Trophoblast cell (in vitro differentiated cells and primary cell): ENCODE data around the gene ARHGAP4.
A peak's percentile ranks its signal among the peaks of the same experiment; 100 is the strongest.

Experiments used
- DNase-seq, 2 donors: peaks; one replicate each; pipeline ENCODE4 v3.0.0-alpha.2; 2016
- H2AFZ ChIP-seq: 2 replicates; pipeline ENCODE4 v1.6.1; 2013; ENCODE audit warnings: low read length, moderate library complexity, mild to moderate bottlenecking; ENCODE audit not compliant: insufficient read depth, poor library complexity
- H2AK5ac ChIP-seq: 2 replicates; pipeline ENCODE4 v1.6.1; 2013; ENCODE audit warnings: mild to moderate bottlenecking, low read length
- H2BK120ac ChIP-seq: 2 replicates; pipeline ENCODE4 v1.6.1; 2013; ENCODE audit warnings: low read length, mild to moderate bottlenecking, moderate library complexity; ENCODE audit not compliant: insufficient read depth, poor library complexity
- H2BK12ac ChIP-seq: 2 replicates; pipeline ENCODE4 v1.6.1; 2013; ENCODE audit warnings: mild to moderate bottlenecking, low read length, moderate library complexity
- H2BK5ac ChIP-seq: 2 replicates; pipeline ENCODE4 v1.6.1; 2013; ENCODE audit warnings: low read length, low read depth, moderate library complexity, mild to moderate bottlenecking; ENCODE audit not compliant: poor library complexity
- H3K14ac ChIP-seq: 2 replicates; pipeline ENCODE4 v1.6.1; 2013; ENCODE audit warnings: mild to moderate bottlenecking, low read length
- H3K18ac ChIP-seq: 2 replicates; pipeline ENCODE4 v1.6.1; 2013; ENCODE audit warnings: mild to moderate bottlenecking, low read length
- H3K23ac ChIP-seq: 2 replicates; pipeline ENCODE4 v1.6.1; 2013; ENCODE audit warnings: low read length
- H3K27ac ChIP-seq: 2 replicates; pipeline ENCODE4 v1.5.1; 2013; ENCODE audit warnings: low read depth, mild to moderate bottlenecking, inconsistent platforms, low read length, moderate library complexity
- H3K27me3 ChIP-seq: 2 replicates; pipeline ENCODE4 v1.6.1; 2013; ENCODE audit warnings: inconsistent platforms, mild to moderate bottlenecking, low read length, moderate library complexity; ENCODE audit not compliant: insufficient read depth
- H3K36me3 ChIP-seq, 2 experiments: 1 replicate in 1 of 2; 2 replicates in 1 of 2; pipeline ENCODE4 v1.6.1; 2013; ENCODE audit warnings: low read length in 2 of 2, mild to moderate bottlenecking in 2 of 2, moderate library complexity in 1 of 2; ENCODE audit not compliant: insufficient read depth in 2 of 2, control insufficient read depth in 1 of 2
- H3K4ac ChIP-seq: 2 replicates; pipeline ENCODE4 v1.6.1; 2013; ENCODE audit warnings: low read depth, mild to moderate bottlenecking, low read length, moderate library complexity
- H3K4me1 ChIP-seq, 2 experiments: 1 replicate in 1 of 2; 2 replicates in 1 of 2; pipeline ENCODE4 v1.6.1; 2013; ENCODE audit warnings: low read length in 2 of 2, mild to moderate bottlenecking in 2 of 2, moderate library complexity in 1 of 2; ENCODE audit not compliant: insufficient read depth in 2 of 2, control insufficient read depth in 1 of 2
- H3K4me2 ChIP-seq: 2 replicates; pipeline ENCODE4 v1.6.1; 2013; ENCODE audit warnings: inconsistent platforms, mild to moderate bottlenecking, low read length, moderate library complexity
- H3K4me3 ChIP-seq: 2 replicates; pipeline ENCODE4 v1.5.1; 2013; ENCODE audit warnings: mild to moderate bottlenecking, low read depth, low read length, inconsistent platforms
- H3K79me1 ChIP-seq: one replicate; pipeline ENCODE4 v1.6.1; 2013; ENCODE audit warnings: low read length
- H3K79me2 ChIP-seq: 2 replicates; pipeline ENCODE4 v1.6.1; 2013; ENCODE audit warnings: low read length, mild to moderate bottlenecking; ENCODE audit not compliant: control insufficient read depth, insufficient read depth, poor library complexity
- H3K9ac ChIP-seq: 2 replicates; pipeline ENCODE4 v1.6.1; 2013; ENCODE audit warnings: mild to moderate bottlenecking, low read length
- H3K9me3 ChIP-seq: 2 replicates; pipeline ENCODE4 v1.6.1; 2013; ENCODE audit warnings: low read depth, mild to moderate bottlenecking, control low read depth, inconsistent platforms, low read length; ENCODE audit not compliant: insufficient read depth
- H4K12ac ChIP-seq: 2 replicates; pipeline ENCODE4 v1.6.1; 2013; ENCODE audit warnings: low read depth, mild to moderate bottlenecking, low read length, moderate library complexity
- H4K8ac ChIP-seq: 2 replicates; pipeline ENCODE4 v1.6.1; 2013; ENCODE audit warnings: low read depth, mild to moderate bottlenecking, low read length, moderate library complexity
- H4K91ac ChIP-seq: one replicate; pipeline ENCODE4 v1.6.1; 2013; ENCODE audit warnings: low read depth, mild to moderate bottlenecking, low read length, moderate library complexity
- WGBS: extraction: QIAGEN DNeasy Blood & Tissue Kit; methylation state at CpG from one replicate; pipeline ENCODE4 v1.1.7; 2013; ENCODE audit warnings: missing lambda C conversion rate; ENCODE audit not compliant: insufficient read length, insufficient coverage; ENCODE audit errors: extremely low coverage; 5-methylcytosine and 5-hydroxymethylcytosine counted together

The ARHGAP4 gene

GRCh38 chrX:153878969-153879653 is 47.0 kb downstream of the ARHGAP4 start:
- no peaks in the 10 kb centered on the region for H3K36me3 ChIP-seq
- H3K9ac ChIP-seq: no peak overlapping the region
- no peak overlapping the region for H2AK5ac ChIP-seq
- H3K79me2 ChIP-seq: no peaks in the 10 kb centered on the region
- no peak overlapping the region for H3K4ac ChIP-seq
- H3K18ac ChIP-seq: no peak overlapping the region
- H2BK12ac ChIP-seq: no peak overlapping the region
- no peak overlapping the region for H4K91ac ChIP-seq
- H2BK5ac ChIP-seq: no peak overlapping the region
- H3K27ac ChIP-seq: no peak overlapping the region
- no peak overlapping the region for H2BK120ac ChIP-seq
- DNase-seq: no peak
- WGBS: no CpG with 5 or more reads among the region's 28 CpGs
- H3K79me1 ChIP-seq: no peaks in the 10 kb centered on the region
- peaks cover 7 to 21% of the 10 kb centered on the region in 2 experiments for H3K4me1 ChIP-seq
- peak overlapping the region; percentile 44 for H3K4me2 ChIP-seq
- no peak overlapping the region for H4K8ac ChIP-seq
- H2AFZ ChIP-seq: no peak overlapping the region
- H4K12ac ChIP-seq: no peak overlapping the region
- H3K27me3 ChIP-seq: no peaks in the 10 kb centered on the region
- H3K9me3 ChIP-seq: no peaks in the 10 kb centered on the region
- H3K4me3 ChIP-seq: no peak overlapping the region
- no peak overlapping the region for H3K23ac ChIP-seq
- H3K14ac ChIP-seq: no peak overlapping the region

DNA sequence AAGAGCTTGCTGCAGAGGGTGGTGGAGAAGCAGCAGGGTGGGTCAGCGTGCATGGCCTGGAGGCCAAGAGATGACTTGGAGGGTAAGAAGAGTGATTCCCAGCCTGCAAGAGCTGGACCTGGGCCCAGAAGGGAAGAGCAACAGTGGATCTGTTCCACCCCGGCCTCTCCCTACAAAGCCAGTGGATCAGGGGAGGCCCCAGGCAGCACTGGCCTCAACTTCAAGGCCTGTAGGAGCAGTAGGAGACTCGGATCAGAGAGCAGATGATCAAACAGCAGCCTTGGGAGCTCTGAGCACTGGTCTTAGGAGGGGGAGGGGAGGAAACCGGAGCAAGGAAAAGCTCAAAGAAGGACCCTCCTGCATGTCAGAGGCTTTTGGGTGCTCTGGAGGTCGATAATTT is 47.7 kb downstream of the ARHGAP4 start:
- no peak overlapping the region for H4K91ac ChIP-seq
- no peak overlapping the region for H2AFZ ChIP-seq
- no peaks in the 10 kb centered on the region for H3K79me1 ChIP-seq
- DNase-seq: no peak
- WGBS: no CpG with 5 or more reads among the region's 5 CpGs
- H2AK5ac ChIP-seq: no peak overlapping the region
- H3K4me2 ChIP-seq: no peak overlapping the region
- H3K9ac ChIP-seq: no peak overlapping the region
- H3K18ac ChIP-seq: no peak overlapping the region
- H3K14ac ChIP-seq: no peak overlapping the region
- H3K9me3 ChIP-seq: no peaks in the 10 kb centered on the region
- H3K23ac ChIP-seq: no peak overlapping the region
- H3K27me3 ChIP-seq: no peaks in the 10 kb centered on the region
- no peak overlapping the region for H4K12ac ChIP-seq
- H3K4me3 ChIP-seq: no peak overlapping the region
- H3K4me1 ChIP-seq: peaks cover 10 to 24% of the 10 kb centered on the region in 2 experiments
- H2BK120ac ChIP-seq: no peak overlapping the region
- H3K27ac ChIP-seq: no peak overlapping the region
- H4K8ac ChIP-seq: no peak overlapping the region
- H3K4ac ChIP-seq: no peak overlapping the region
- no peaks in the 10 kb centered on the region for H3K36me3 ChIP-seq
- H2BK5ac ChIP-seq: no peak overlapping the region
- H3K79me2 ChIP-seq: no peaks in the 10 kb centered on the region
- H2BK12ac ChIP-seq: no peak overlapping the region

- WGBS: no CpG with 5 or more reads among the region's 8 CpGs
- Histone ChIP-seq H3K27ac (no peak overlapping the region), H3K27me3 (no peaks in the 10 kb centered on the region)
These were observed 48.3 kb downstream of the ARHGAP4 start for GRCh38 chrX:153877571-153878261.

DNA sequence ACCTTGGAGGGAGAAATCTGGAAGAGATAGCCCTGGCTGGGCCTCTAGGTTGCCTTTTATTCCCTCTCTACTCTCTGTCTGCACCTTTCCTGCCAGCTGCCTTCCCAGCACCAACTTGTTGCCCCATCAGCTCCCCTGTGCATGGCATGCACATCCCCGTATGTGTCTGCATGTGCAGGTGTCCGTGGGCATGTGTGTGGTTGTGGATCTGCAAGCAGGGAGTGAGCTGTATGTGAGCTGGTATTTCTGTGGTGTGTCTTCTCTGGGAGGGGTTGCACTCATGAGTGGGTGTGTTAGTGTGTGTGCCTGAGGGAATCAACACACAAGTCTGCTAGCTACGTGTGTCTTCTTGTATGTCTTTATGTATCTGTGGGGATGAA is 50.0 kb downstream of the ARHGAP4 start:
- no peak overlapping the region for H3K9ac ChIP-seq
- no peak overlapping the region for H4K91ac ChIP-seq
- H3K4ac ChIP-seq: no peak overlapping the region
- H3K14ac ChIP-seq: no peak overlapping the region
- no peaks in the 10 kb centered on the region for H3K79me2 ChIP-seq
- no peak overlapping the region for H2BK120ac ChIP-seq
- H3K9me3 ChIP-seq: no peaks in the 10 kb centered on the region
- H3K4me1 ChIP-seq: peaks cover 6 to 10% of the 10 kb centered on the region in 2 experiments
- H3K27me3 ChIP-seq: no peaks in the 10 kb centered on the region
- no peak overlapping the region for H4K8ac ChIP-seq
- H3K4me3 ChIP-seq: no peak overlapping the region
- no peak for DNase-seq
- no peak overlapping the region for H3K18ac ChIP-seq
- H3K79me1 ChIP-seq: no peaks in the 10 kb centered on the region
- H3K36me3 ChIP-seq: peaks cover 4% of the 10 kb centered on the region in 2 experiments
- H2AFZ ChIP-seq: no peak overlapping the region
- no peak overlapping the region for H3K4me2 ChIP-seq
- H2BK12ac ChIP-seq: no peak overlapping the region
- H3K23ac ChIP-seq: no peak overlapping the region
- H2BK5ac ChIP-seq: no peak overlapping the region
- WGBS: no CpG with 5 or more reads among the region's 3 CpGs
- H2AK5ac ChIP-seq: no peak overlapping the region
- H3K27ac ChIP-seq: no peak overlapping the region
- H4K12ac ChIP-seq: no peak overlapping the region

More at GRCh38 chrX:153877571-153878261, 48.3 kb downstream of the ARHGAP4 start:
- Histone ChIP-seq H3K4me1 (peaks cover 6 to 20% of the 10 kb centered on the region in 2 experiments), H4K8ac (no peak overlapping the region), H2BK12ac (no peak overlapping the region), H3K14ac (no peak overlapping the region), H3K79me1 (no peaks in the 10 kb centered on the region), H2BK5ac (no peak overlapping the region), H3K4ac (no peak overlapping the region), H3K23ac (no peak overlapping the region), H2AFZ (no peak overlapping the region), H2AK5ac (no peak overlapping the region), H3K4me3 (no peak overlapping the region), H3K9ac (no peak overlapping the region), H3K9me3 (no peaks in the 10 kb centered on the region), H3K4me2 (no peak overlapping the region), H2BK120ac (no peak overlapping the region), H3K36me3 (peaks cover 0 to 2% of the 10 kb centered on the region in 2 experiments), H4K91ac (no peak overlapping the region), H3K18ac (no peak overlapping the region), H3K79me2 (no peaks in the 10 kb centered on the region), H4K12ac (no peak overlapping the region)
- no peak for DNase-seq
